Measurements from ENCODE around the gene CILP. TPM values are rescaled to one million over a fixed set of nuclear protein-coding genes. Genes with fewer than 3 reads are reported as not detected.
A peak's percentile ranks its signal among the peaks of the same experiment; 100 is the strongest.
"Not testable (repeated sequence)": the region's sequence is repeated elsewhere in the genome, so short reads cannot be mapped to it uniquely, and the experiment has no call there.

Gene CILP
- total RNA-seq, 1 donor from 2014 or later, result 129 TPM

DNA sequence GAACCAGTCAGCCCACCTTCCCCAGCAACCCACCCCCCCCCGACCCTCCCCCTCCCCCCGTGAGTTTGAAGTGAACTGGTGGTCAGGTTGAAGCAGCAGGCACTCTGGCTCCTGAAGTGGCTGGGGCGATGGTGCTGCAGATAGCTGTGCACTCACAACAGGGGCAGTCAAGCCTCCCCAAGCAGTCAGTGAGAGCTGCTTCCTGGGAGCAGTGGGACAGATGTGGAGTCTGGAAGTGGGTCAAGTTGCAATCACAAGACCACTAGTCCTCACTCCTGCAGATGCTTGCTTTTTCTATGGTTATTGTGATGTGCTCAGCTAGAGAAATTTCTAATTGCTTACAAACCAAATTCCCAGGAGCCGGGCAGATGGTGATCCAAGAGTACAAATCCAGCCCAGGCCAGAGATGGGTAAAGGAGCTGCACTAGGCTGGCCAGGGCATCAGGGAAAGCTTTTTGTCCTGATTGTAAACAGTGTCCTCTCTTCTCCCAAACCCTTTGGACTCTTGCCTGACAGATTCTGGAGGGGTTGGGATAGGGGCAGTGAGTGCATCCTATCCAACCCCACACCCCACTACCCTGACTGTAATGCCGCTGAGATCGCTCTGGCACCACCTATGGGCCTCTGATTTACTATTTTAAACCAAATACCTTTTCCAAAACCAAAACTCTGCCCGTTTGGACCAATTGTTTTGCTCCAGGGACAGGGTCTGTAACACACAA lies 16.3 kb downstream of the CILP start:
- Histone ChIP-seq H3K4me3 (no peak overlapping the region), H3K27me3 (no peaks in the 10 kb centered on the region), H3K27ac (peak overlapping the region; percentile 74), H3K4me1 (peaks cover 20% of the 10 kb centered on the region), H3K9me3 (no peaks in the 10 kb centered on the region), H3K36me3 (no peaks in the 10 kb centered on the region)
- no peak for TF ChIP-seq POLR2A (IDR thresholded peaks at IDR 0.05)
- intact Hi-C loops (cut with DNase I), result no loop called here
- peak in 1 of 2 donors; percentile 9 for DNase-seq (ENCODE audit: extremely low spot score in 2 of 2)

DNA sequence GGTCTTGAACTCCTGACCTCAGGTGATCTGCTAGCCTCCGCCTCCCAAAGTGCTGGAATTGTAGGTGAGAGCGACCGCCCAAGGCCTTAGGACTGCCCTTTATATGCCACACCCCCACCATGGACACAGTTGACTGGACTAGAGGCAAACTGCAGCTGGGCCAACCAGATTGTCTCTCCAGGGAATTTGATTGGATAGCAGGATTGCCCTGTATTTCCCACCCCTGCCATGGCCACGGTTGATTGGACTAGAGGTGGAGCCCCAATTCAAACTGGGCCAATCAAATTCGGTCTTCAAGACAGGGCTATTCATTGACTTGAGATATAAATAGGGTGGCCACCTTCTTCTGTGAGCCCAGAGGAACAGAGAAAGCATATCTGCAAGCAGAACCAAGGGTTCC lies 19.3 kb downstream of the CILP start:
- no peaks in the 10 kb centered on the region for H3K27me3 ChIP-seq
- no peak for TF ChIP-seq POLR2A (IDR thresholded peaks at IDR 0.05)
- TF ChIP-seq, protein P1, sequence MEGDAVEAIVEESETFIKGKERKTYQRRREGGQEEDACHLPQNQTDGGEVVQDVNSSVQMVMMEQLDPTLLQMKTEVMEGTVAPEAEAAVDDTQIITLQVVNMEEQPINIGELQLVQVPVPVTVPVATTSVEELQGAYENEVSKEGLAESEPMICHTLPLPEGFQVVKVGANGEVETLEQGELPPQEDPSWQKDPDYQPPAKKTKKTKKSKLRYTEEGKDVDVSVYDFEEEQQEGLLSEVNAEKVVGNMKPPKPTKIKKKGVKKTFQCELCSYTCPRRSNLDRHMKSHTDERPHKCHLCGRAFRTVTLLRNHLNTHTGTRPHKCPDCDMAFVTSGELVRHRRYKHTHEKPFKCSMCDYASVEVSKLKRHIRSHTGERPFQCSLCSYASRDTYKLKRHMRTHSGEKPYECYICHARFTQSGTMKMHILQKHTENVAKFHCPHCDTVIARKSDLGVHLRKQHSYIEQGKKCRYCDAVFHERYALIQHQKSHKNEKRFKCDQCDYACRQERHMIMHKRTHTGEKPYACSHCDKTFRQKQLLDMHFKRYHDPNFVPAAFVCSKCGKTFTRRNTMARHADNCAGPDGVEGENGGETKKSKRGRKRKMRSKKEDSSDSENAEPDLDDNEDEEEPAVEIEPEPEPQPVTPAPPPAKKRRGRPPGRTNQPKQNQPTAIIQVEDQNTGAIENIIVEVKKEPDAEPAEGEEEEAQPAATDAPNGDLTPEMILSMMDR (IDR thresholded peaks at IDR 0.05), result no peak
- TF ChIP-seq POLR2AphosphoS5 (IDR thresholded peaks at IDR 0.05; ENCODE audit: insufficient read depth in 1 of 2, low read depth in 1 of 2), result no peak
- H3K4me3 ChIP-seq, result no peak overlapping the region
- peaks cover 20% of the 10 kb centered on the region for H3K4me1 ChIP-seq
- H3K36me3 ChIP-seq, result no peaks in the 10 kb centered on the region
- no peak overlapping the region for H3K27ac ChIP-seq
- no peak for DNase-seq (ENCODE audit: extremely low spot score in 2 of 2)
- intact Hi-C loops (cut with DNase I), result no loop called here
- H3K9me3 ChIP-seq, result no peaks in the 10 kb centered on the region

DNA sequence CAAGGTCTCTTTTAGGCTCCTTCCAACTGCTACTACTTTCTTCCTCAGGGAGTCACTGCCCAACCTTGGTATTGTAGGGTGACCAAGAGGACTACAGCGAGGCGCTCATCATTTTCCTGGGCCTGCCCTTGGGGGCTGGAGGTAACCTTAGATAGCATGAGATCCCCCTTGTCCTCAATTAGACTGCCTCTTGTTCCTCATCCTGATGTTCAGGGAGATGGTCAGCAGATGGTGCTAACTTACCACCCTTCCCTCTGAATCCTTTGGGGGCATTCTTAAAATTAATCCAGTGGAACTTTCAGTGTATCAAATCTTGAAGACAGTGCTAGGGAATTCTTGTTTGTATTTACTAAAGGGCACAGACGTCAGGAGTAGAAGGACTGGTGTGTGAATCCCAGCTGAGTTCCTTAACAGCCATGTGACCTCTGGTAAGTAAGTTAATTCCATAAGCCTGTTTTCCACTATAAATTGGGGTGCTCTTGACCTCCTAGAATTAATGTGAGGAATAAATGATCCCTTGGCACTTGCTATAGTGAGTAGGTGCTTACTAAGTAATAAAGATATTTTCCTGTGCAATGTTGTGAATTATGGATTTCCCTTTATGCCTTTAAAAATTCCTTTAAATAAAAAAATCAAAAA lies 22.1 kb downstream of the CILP start:
- Histone ChIP-seq H3K9me3 (no peaks in the 10 kb centered on the region), H3K4me1 (peaks cover 3% of the 10 kb centered on the region), H3K36me3 (no peaks in the 10 kb centered on the region), H3K27ac (no peak overlapping the region), H3K27me3 (no peaks in the 10 kb centered on the region), H3K4me3 (no peak overlapping the region)
- peak in 1 of 2 donors; percentile 67 for DNase-seq (ENCODE audit: extremely low spot score in 2 of 2)
- TF ChIP-seq, protein P1 (IDR thresholded peaks at IDR 0.05), result peak; percentile 25 to 77 (median 72)
- TF ChIP-seq POLR2AphosphoS5 (IDR thresholded peaks at IDR 0.05; ENCODE audit: insufficient read depth in 1 of 2, low read depth in 1 of 2), result no peak
- intact Hi-C loops (cut with DNase I), result loop anchor here (5.0 kb wide), 1 partner anchor 83 kb away; no protein-coding TSS in a partner anchor

DNA sequence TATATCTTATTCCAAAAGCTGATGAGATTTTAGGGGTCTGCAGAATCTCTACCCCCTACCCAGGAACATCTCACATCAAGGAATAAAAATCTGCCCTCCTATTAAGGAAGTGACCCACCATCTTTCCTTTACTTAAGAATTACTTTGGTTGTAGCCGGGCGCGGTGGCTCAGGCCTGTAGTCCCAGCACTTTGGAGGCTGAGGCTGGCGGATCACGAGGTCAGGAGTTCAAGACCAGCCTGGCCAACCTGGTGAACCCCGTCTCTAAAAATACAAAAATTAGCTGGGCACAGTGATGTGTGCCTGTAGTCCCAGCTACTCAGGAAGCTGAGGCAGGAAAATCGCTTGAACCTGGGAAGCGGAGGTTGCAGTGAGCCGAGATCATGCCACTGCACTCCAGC lies 22.8 kb downstream of the CILP start:
- not testable (repeated sequence) for H3K4me1 ChIP-seq, H3K36me3 ChIP-seq, H3K9me3 ChIP-seq, H3K4me3 ChIP-seq, H3K27ac ChIP-seq, H3K27me3 ChIP-seq
- intact Hi-C loops (cut with DNase I), result loop anchor here (5.0 kb wide), 1 partner anchor 84 kb away; no protein-coding TSS in a partner anchor
- peak in 1 of 2 donors; percentile 14 for DNase-seq (ENCODE audit: extremely low spot score in 2 of 2)

DNA sequence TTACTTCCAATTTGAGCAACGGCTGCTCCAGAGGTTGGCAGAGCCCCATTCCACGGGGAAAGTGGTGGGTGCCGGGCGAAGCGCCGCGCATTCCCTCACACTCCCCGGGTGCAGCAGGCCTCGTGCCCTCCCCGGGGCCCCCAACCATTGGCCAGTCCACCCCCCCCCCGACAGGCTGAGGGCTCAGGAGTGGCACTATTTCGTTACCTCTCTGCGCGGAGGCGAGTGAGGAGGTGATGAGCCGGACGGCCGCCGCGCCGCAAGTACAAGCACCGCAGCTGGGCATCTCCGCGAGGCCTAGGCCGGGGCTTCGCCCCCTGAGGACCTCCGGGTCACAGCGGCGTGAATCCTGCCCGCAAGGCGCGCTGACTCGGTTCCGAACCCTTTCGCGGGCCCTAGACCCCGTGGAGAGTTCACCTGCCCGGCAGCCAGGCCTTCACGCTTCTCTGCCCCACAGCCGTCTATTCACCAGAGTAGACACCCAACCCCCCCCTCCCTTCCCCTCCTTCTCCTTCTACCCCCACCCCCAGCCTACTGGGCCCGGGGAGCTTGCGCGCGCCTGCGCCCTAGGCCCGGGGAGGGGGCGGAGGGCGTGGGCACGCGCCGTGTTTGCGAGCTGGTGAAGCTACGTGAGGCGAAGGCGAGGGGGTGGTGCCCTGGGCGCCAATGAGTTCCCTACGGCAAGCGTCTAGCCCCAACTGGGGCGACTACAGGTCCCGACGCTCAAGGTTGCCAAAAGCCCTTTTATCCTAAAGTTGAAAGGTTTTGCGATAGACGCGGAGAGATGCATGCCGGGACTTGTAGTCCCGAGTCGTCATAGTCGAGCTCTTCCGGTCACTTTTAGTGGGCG lies 26.2 kb downstream of the CILP start, which contains the start of gene CLPX:
Gene CLPX, minus strand, starts transcription at position 475 of the 850 bp plus-strand sequence. Its CDS starts 189 bp downstream, at position 286.
- Histone ChIP-seq H3K9me3 (no peaks in the 10 kb centered on the region), H3K36me3 (no peaks in the 10 kb centered on the region), H3K27me3 (no peaks in the 10 kb centered on the region), H3K4me3 (peak within 1 kb of the TSS; percentile 83 to 96), H3K27ac (peak within 1 kb of the TSS; percentile 92), H3K4me1 (peaks cover 40% of the 10 kb centered on the region)
- intact Hi-C loops (cut with DNase I), result loop anchor here (5.0 kb wide), 1 partner anchor 87 kb away; no protein-coding TSS in a partner anchor
- DNase-seq (ENCODE audit: extremely low spot score in 2 of 2), result peak in 1 of 2 donors; percentile 95
- TF ChIP-seq POLR2A (IDR thresholded peaks at IDR 0.05) (peak in 1 of 2 donors; percentile 64), POLR2AphosphoS5 (IDR thresholded peaks at IDR 0.05; ENCODE audit: insufficient read depth in 1 of 2, low read depth in 1 of 2) (peak; percentile 93 to 96)
- TF ChIP-seq, protein P1 (IDR thresholded peaks at IDR 0.05), result no peak

Measured in vagina (tissue), 2 donors.